ENCODE measurements around the gene MEPCE. TPM values are rescaled to one million over a fixed set of nuclear protein-coding genes. Genes with fewer than 3 reads are reported as not detected.

The MEPCE gene
- total and polyA plus RNA-seq, 9 of the 15 experiments (the other 6 are each of a cell fraction or from before 2014, with no cell fraction given), result 10.9 to 76.3 (median 44.1) TPM

GRCh38 chr7:100469227-100470044 lies 39.8 kb downstream of the MEPCE start (continued):
- TF ChIP-seq MTA3 (IDR thresholded peaks at IDR 0.05; ENCODE audit: borderline replicate concordance) (no peak), PHF21A (IDR thresholded peaks at IDR 0.05; ENCODE audit: borderline replicate concordance, low read depth) (no peak), ZNF282 (CRISPR knock-in tag; IDR thresholded peaks at IDR 0.05) (no peak), FOXP4 (CRISPR knock-in tag; IDR thresholded peaks at IDR 0.05; ENCODE audit: borderline replicate concordance) (no peak), CHD1 (IDR thresholded peaks at IDR 0.05; ENCODE audit: low read length) (no peak), ELK3 (CRISPR knock-in tag; IDR thresholded peaks at IDR 0.05) (no peak), NR2F6 (CRISPR knock-in tag; IDR thresholded peaks at IDR 0.05) (no peak), L3MBTL2 (IDR thresholded peaks at IDR 0.05) (no peak), STAG1 (CRISPR knock-in tag; IDR thresholded peaks at IDR 0.05; ENCODE audit: borderline replicate concordance) (peak; percentile 84; the same call in 1 of the 2 replicates), KLF16 (IDR thresholded peaks at IDR 0.05) (peak; percentile 53), HNRNPH1 (optimal IDR thresholded peaks at IDR 0.05; ENCODE audit: low read depth, low read length) (no peak), MYNN (IDR thresholded peaks at IDR 0.05) (peak; percentile 58), MYNN (CRISPR knock-in tag; IDR thresholded peaks at IDR 0.05) (no peak), ESRRA (IDR thresholded peaks at IDR 0.05; ENCODE audit: borderline replicate concordance, low read depth) (no peak), NONO (IDR thresholded peaks at IDR 0.05; ENCODE audit: low read depth in 2 of 2, low read length in 1 of 2) (peak in 1 of 2 experiments; percentile 63; a peak in 1 of 4 replicates), ZNF263 (CRISPR knock-in tag; IDR thresholded peaks at IDR 0.05; ENCODE audit: borderline replicate concordance) (peak; percentile 69; the same call in 1 of the 2 replicates), CREB5 (CRISPR knock-in tag; IDR thresholded peaks at IDR 0.05) (no peak), MAZ (CRISPR knock-in tag; conservative IDR thresholded peaks at IDR 0.05 in 1 of 2, IDR thresholded peaks at IDR 0.05 in 1 of 2) (peak; percentile 40 to 72; a peak in 3 of 4 replicates), ZNF217 (CRISPR knock-in tag; IDR thresholded peaks at IDR 0.05) (no peak), HIVEP1 (CRISPR knock-in tag; IDR thresholded peaks at IDR 0.05) (no peak), GABPB2 (CRISPR knock-in tag; conservative IDR thresholded peaks at IDR 0.05) (no peak), THAP12 (CRISPR knock-in tag; IDR thresholded peaks at IDR 0.05) (peak; percentile 81)
